GM12878 (cell line): ENCODE data around the gene IGSF8. TPM values are rescaled to one million over a fixed set of nuclear protein-coding genes. Genes with fewer than 3 reads are reported as not detected.

Source experiments
- ATAC-seq: fragments of 200-7000 bp; cut with Tn5 transposase; 3 replicates; pipeline ENCODE4 v1.9.1; 2020; ENCODE audit warnings: mild to moderate bottlenecking, moderate library complexity
- BruUV-seq: library from RNA; stranded (reverse); fragments of 400-500 nt; replicated peaks from 2 replicates; lab custom pipeline; 2021; lab: Mats Ljungman, UMichigan
- CTCF ChIA-PET: fragments of 300-600 bp; sonication (Branson Sonifier 250); formaldehyde crosslinking; extraction: SDS; loops from one replicate; lab custom pipeline; 2021; ENCODE audit warnings: inconsistent platforms; lab: Yijun Ruan, JAX
- POLR2A ChIA-PET: fragments of 350-600 bp; formaldehyde crosslinking; extraction: SDS; loops from one replicate; lab custom pipeline; 2021; ENCODE audit warnings: inconsistent platforms; lab: Charles Lee
- RAD21 ChIA-PET: fragments of 300-600 bp; sonication (Branson Sonifier 250); formaldehyde crosslinking; loops from one replicate; lab custom pipeline; 2023; ENCODE audit warnings: antibody characterized with exemption; ENCODE audit not compliant: unreplicated experiment; lab: Charles Lee
- SMC1A ChIA-PET: fragments of 300-600 bp; sonication (Branson Sonifier 250); formaldehyde crosslinking; loops from one replicate; lab custom pipeline; 2023; ENCODE audit not compliant: unreplicated experiment, uncharacterized antibody; lab: Charles Lee
- DNase-seq: peaks from one replicate; pipeline ENCODE4 v3.0.0-alpha.2; 2011; ENCODE audit warnings: low read depth, low spot score
- FAIRE-seq: peaks from 3 replicates; lab custom pipeline; 2011; peaks lifted over from hg19 to GRCh38; lab: Jason Lieb, UNC
- H2AFZ ChIP-seq: 2 replicates; pipeline ENCODE4 v1.6.0; 2011; ENCODE audit warnings: low read depth, low read length, control low read depth; ENCODE audit not compliant: control insufficient read depth
- H3K27ac ChIP-seq: 2 replicates; pipeline ENCODE4 v1.5.1; 2011; ENCODE audit warnings: control low read depth; ENCODE audit not compliant: control insufficient read depth, insufficient read depth
- H3K27me3 ChIP-seq, 2 experiments: replicated peaks in 1 of 2; 2 replicates each; pipeline versions ENCODE4 v1.6.0 to v1.6.1; 2011; ENCODE audit warnings: low read length in 1 of 2; ENCODE audit not compliant: control insufficient read depth in 2 of 2, insufficient read depth in 2 of 2
- H3K36me3 ChIP-seq, 2 experiments: 2 replicates each; pipeline ENCODE4 v1.5.1; 2011; ENCODE audit warnings: low read length in 1 of 2; ENCODE audit not compliant: control insufficient read depth in 2 of 2, insufficient read depth in 2 of 2
- H3K4me1 ChIP-seq: 2 replicates; pipeline ENCODE4 v1.6.1; 2011; ENCODE audit warnings: mild to moderate bottlenecking, low read length, moderate library complexity, mixed read lengths; ENCODE audit not compliant: control insufficient read depth, insufficient read depth
- H3K4me2 ChIP-seq: 2 replicates; pipeline ENCODE4 v1.6.0; 2011; ENCODE audit warnings: control low read depth; ENCODE audit not compliant: control insufficient read depth, insufficient read depth
- H3K4me3 ChIP-seq: fragments of 200-600 bp; sonication (generic); 2 replicates; pipeline ENCODE4 v1.5.1; 2016
- H3K79me2 ChIP-seq: 2 replicates; pipeline ENCODE4 v1.6.0; 2011; ENCODE audit warnings: low read length; ENCODE audit not compliant: control insufficient read depth, insufficient read depth
- H3K9ac ChIP-seq: 2 replicates; pipeline ENCODE4 v1.8.0; 2011; ENCODE audit warnings: low read length, control low read depth, mixed read lengths; ENCODE audit not compliant: control insufficient read depth, insufficient read depth
- H3K9me3 ChIP-seq: replicated peaks from 3 replicates; pipeline ENCODE4 v1.5.1; 2011; ENCODE audit warnings: mild to moderate bottlenecking, low read length; ENCODE audit not compliant: control insufficient read depth, insufficient read depth
- H4K20me1 ChIP-seq: 2 replicates; pipeline ENCODE4 v1.6.0; 2011; ENCODE audit not compliant: control insufficient read depth, insufficient read depth
- CBX5 ChIP-seq: sonication (generic); IDR thresholded peaks from 2 replicates; pipeline ENCODE4 v1.6.1; 2016; ENCODE audit warnings: low read depth, moderate library complexity, mild to moderate bottlenecking, inconsistent platforms
- CHD2 ChIP-seq: IDR thresholded peaks from 2 replicates; pipeline ENCODE4 v1.6.1; 2011; ENCODE audit warnings: low read depth, low read length, improper control_type of control experiment, borderline replicate concordance
- FOXK2 ChIP-seq: fragments of 450-650 bp; IDR thresholded peaks from 2 replicates; pipeline ENCODE4 v1.6.1; 2017; ENCODE audit warnings: mild to moderate bottlenecking, moderate library complexity
- HDGF ChIP-seq: fragments of 450-650 bp; IDR thresholded peaks from 2 replicates; pipeline ENCODE4 v1.6.1; 2016; ENCODE audit warnings: antibody characterized with exemption
- PRDM15 ChIP-seq: fragments of 450-650 bp; formaldehyde crosslinking; IDR thresholded peaks from 2 replicates; pipeline ENCODE4 v1.4.0; 2020; ENCODE audit warnings: mild to moderate bottlenecking, moderate library complexity
- RCOR1 ChIP-seq: conservative IDR thresholded peaks from 2 replicates; pipeline ENCODE4 v1.6.1; 2012; ENCODE audit warnings: low read depth, low read length, improper control_type of control experiment
- SIX5 ChIP-seq: IDR thresholded peaks from 2 replicates; pipeline ENCODE4 v1.6.1; 2011; ENCODE audit warnings: mild to moderate bottlenecking, low read depth, low read length, moderate library complexity; ENCODE audit not compliant: severe bottlenecking
- STAT1 ChIP-seq: fragments of 450-650 bp; conservative IDR thresholded peaks from 2 replicates; pipeline ENCODE4 v1.6.1; 2014; ENCODE audit warnings: antibody characterized with exemption, mild to moderate bottlenecking
- TCF7 ChIP-seq: IDR thresholded peaks from 2 replicates; pipeline ENCODE4 v1.6.1; 2014; ENCODE audit warnings: antibody characterized with exemption, borderline replicate concordance
- ZNF217 ChIP-seq: fragments of 450-650 bp; IDR thresholded peaks from 2 replicates; pipeline ENCODE4 v1.6.1; 2017; ENCODE audit warnings: antibody characterized with exemption, mild to moderate bottlenecking
- WGBS: methylation state at CpG from one replicate; pipeline ENCODE4 v1.1.6; 2016; ENCODE audit warnings: low lambda C conversion rate; ENCODE audit not compliant: insufficient replicate concordance, insufficient coverage; ENCODE audit errors: missing lambda C conversion rate; 5-methylcytosine and 5-hydroxymethylcytosine counted together
- in situ Hi-C: fragments of 300-500 bp; cut with MboI; formaldehyde crosslinking; loops from 9 replicates; pipeline ENCODE4 v1.14.3; 2018; ENCODE audit warnings: mixed read lengths
- intact Hi-C: fragments of 100-400 bp; cut with micrococcal nuclease; formaldehyde crosslinking; loops from one replicate; pipeline ENCODE4 v1.14.2; 2022; ENCODE audit not compliant: unreplicated experiment
- polyA plus RNA-seq, 11 experiments: library from polyadenylated mRNA; depleted of rRNA in 4 of 11; unstranded in 6 of 11; stranded (reverse) in 5 of 11; fragments of >200 nt; fragmentation: Nextera tagmentation in 4 of 11; fragmentation: Illumina TruSeq in 1 of 11; extraction: Ambion mirVana in 4 of 11; extraction: Trizol in 1 of 11; gene quantifications; 1 replicate in 1 of 11; 2 replicates in 10 of 11; pipeline versions ENCODE4 v1.2.1 to v1.2.3, GENCODE V29; 2011 to 2016; ENCODE audit warnings: inconsistent platforms in 2 of 11, missing spikeins in 2 of 11, low read depth in 1 of 11
- total RNA-seq, 4 experiments: library from RNA; depleted of rRNA in 3 of 4; stranded (reverse); fragments of >200 nt in 3 of 4; fragmentation: Illumina TruSeq in 1 of 4; extraction: Trizol in 1 of 4; gene quantifications; 2 replicates each; pipeline versions ENCODE4 v1.2.1 to v1.2.3, GENCODE V29; 2013 to 2021

Gene IGSF8
- total and polyA plus RNA-seq, 10 of the 15 experiments (the other 5 are each of a cell fraction or from before 2014, with no cell fraction given) = 0.64 to 24.7 (median 13.9) TPM

DNA sequence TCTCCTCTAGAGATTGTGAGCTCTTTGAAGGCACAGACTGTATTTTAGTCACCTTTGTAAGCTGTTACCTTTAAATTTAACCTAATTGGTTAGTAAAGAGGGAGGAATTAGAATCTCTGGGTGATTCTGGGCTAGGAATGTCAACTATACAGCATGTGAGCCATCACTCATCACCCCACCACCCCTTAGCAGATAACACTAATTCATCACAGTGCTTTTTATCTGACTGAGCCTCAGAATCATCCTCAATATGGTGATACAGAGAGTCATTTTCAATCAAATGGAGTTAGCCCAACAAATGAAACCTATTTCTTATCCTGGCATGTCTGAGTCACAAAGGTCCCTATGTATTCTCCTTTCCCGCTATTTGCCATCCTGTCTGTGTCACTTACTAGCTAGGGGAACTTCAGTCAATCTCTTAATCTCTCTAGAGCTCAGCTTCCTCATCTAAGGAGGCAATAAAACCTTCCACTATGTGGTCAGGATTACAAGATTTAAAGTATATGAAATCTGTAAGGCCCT is 41.7 kb downstream of the IGSF8 start:
- FAIRE-seq (no peak), DNase-seq (no peak), ATAC-seq (no peak)
- Histone ChIP-seq H3K9me3 (no peaks in the 10 kb centered on the region), H2AFZ (no peak overlapping the region), H3K4me3 (no peak overlapping the region), H3K9ac (no peak overlapping the region), H3K27ac (no peak overlapping the region), H3K4me1 (no peaks in the 10 kb centered on the region), H3K4me2 (no peak overlapping the region), H3K27me3 (peaks cover 3 to 11% of the 10 kb centered on the region in 2 experiments), H3K79me2 (no peaks in the 10 kb centered on the region), H4K20me1 (no peaks in the 10 kb centered on the region), H3K36me3 (no peaks in the 10 kb centered on the region)
- ChIA-PET SMC1A (interaction anchor here (0.9 kb wide), 1 partner anchor 11 kb away, joined by 3 read pairs; no protein-coding TSS in a partner anchor), POLR2A (no interaction called here), CTCF (interaction anchor here (1.6 to 49.8 kb wide), 3 partner anchors 10 to 28 kb away, joined by 5 to 1035 read pairs (median 35); partner anchors contain the start of genes IGSF8, KCNJ10 and KCNJ9), RAD21 (no interaction called here)
- TF ChIP-seq ZNF217 (no peak), CHD2 (no peak), TCF7 (no peak), CBX5 (no peak), PRDM15 (CRISPR knock-in tag) (no peak), STAT1 (no peak), SIX5 (no peak), RCOR1 (no peak), HDGF (no peak), FOXK2 (no peak)
- no TSS peak for BruUV-seq
- 0% methylated on average over 1 of the region's 1 CpG for WGBS
- intact Hi-C loops = no loop called here
- in situ Hi-C loops = no loop called here
